T1000 (cell line): Measurements from ENCODE around the gene ZNRF3.

Experiments
- DNase-seq: peaks from one replicate; lab custom pipeline; 2025; ENCODE audit warnings: mixed read lengths; lab: John Stamatoyannopoulos, UW

Gene ZNRF3

GRCh38 chr22:29009148-29009547 lies 125.8 kb downstream of the ZNRF3 start:
- no peak for DNase-seq

DNA sequence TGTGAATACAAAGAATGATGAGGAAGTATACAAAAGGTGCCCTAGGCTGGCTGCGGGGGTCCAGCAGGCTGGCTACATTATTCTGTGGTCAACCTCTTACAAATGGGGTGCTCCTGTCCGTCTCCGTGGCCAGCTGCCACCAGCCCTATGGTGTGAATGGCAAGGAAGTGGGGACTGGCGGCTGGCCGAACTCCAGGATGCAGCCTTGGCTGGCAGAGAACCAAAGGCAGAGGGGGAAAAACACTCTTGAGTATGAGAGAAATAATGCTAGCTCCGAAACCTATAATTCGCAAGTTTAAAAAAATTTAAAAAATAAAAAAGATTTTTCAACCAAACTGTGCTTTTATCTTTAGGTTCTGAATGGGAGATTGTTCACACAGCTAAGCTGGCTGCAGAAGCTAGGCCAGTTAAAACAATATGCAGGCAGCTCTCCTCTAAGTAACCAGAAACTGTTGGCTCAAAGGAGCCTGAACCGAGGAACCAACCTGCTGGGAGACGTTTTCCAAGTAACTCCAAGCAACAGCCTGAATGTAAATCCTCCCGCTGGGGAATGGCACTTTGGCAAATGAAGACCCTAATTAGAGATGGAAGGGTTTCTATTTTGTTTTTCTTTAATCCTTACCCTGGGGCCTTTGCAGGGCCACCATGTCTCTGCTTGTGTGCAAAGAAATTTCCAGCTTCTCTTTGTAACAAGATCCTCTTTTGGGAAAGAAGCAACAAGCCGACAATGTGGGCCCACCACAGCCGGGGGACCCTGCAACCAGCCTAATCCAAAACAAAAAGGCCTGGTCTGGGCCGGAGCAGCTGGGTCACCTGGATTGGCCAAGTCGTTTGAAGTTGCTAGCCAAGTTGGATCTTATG lies 128.1 kb downstream of the ZNRF3 start:
- no peak for DNase-seq

DNA sequence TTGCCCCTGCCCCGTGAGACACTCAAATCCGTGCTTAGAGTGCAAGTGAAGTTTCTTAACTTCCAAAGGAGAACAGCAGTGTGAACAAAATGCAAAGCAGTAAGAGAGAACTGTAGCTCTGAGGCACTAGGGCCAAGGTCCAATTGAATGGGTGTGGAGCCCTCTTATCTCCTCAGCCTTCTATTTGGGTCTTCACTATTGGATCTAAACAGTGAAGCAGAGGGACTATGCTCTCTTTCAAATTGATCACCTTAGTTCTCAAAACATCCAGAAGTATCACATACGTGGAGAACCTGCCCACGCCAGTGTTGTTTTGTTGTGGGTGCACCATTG lies 128.7 kb downstream of the ZNRF3 start:
- no peak for DNase-seq

GRCh38 chr22:29012952-29013351 lies 129.6 kb downstream of the ZNRF3 start:
- no peak for DNase-seq

- no peak for DNase-seq
Observed at GRCh38 chr22:29014293-29014692, 130.9 kb downstream of the ZNRF3 start.

GRCh38 chr22:29014773-29015172 lies 131.4 kb downstream of the ZNRF3 start:
- DNase-seq = no peak

GRCh38 chr22:29016067-29016938 lies 132.9 kb downstream of the ZNRF3 start:
- no peak for DNase-seq

GRCh38 chr22:29018293-29019189 lies 135.2 kb downstream of the ZNRF3 start:
- DNase-seq = no peak

GRCh38 chr22:29022101-29022817 lies 138.9 kb downstream of the ZNRF3 start:
- no peak for DNase-seq

DNA sequence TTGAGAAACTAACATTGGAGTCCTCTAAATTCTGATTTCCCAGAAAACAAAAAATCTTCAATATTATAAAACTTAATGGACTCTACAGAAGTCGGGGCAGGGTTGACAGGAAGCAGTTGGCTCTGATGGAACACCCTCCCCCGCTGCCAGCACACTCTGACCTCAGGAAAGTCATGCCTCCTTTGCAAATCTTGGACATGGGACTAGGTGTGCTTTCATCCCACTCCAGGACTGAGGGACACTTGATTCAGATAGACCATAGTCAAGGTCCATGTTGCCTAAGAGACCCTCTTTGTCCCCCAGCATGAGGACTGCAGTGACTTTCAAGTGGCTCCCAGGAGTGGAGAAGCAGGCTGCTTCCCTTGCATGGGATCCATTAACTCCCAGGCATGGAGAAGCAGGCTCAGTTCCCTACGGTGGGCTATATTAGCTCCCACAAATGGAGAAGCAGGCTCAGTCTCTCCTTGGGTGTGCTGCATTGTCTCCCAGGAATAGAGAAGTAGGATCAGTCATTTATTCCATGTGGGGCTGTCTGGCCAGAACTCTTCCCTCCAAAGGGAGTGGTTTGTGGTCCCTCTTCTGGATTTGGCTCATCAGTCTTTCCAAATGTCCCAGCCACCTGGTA lies 139.9 kb downstream of the ZNRF3 start:
- no peak for DNase-seq

GRCh38 chr22:29026579-29026978 lies 143.2 kb downstream of the ZNRF3 start:
- no peak for DNase-seq

DNA sequence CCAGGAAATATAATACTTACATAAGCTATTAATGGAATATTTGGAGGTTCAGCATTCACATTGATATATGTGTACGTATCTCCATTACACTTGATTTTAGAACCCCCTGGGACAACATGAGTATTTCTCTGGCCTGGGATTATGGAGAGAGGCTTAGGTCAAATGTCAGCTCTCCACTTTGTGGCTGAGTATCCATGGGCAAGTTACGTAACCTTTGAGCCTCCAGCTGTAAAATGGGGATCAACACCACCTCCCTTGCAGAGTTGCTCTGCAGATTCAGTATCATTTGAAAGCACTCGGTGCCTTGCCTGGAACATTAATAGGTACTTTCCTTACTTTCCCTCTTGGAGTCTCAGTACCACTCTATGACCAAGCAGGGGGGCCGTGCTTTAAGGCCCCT lies 145.1 kb downstream of the ZNRF3 start:
- no peak for DNase-seq

DNA sequence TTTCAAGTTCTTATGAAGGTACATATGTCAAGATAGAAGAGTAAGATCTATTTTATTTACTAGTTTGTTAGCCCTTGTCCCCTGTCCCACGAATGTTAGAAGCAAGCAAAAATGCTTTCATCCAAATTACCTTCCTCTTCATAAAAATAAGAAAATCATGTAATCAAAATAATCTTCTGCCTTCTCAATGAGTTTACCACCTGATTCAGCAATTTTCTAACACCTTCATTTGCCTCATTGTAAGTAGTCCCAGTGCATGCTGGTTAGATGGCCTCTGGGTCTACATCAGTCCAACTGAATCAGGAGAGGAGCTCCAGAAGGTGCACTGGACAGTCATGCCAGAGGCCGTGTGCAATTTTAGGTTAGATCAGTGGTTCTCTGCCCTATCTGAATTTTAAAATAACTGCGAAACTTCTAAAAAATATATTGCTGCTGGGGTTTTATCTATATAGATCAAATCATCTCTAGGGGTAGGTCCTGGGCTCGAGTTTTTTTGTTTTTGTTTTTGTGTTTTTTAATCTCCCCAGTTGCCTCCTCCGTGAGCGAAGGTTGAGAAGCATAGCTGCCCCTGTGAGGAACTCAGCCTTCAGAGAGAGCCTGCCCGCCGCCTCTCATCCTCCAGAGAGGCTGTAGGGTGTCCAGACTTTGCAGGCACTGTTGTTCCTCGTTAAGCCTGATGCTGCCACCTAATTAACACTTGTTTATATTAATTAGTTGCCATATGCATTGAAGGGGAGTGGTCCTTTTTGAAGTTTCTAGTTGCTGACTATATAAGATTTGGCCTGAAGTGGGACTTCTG lies 146.0 kb downstream of the ZNRF3 start:
- no peak for DNase-seq

DNA sequence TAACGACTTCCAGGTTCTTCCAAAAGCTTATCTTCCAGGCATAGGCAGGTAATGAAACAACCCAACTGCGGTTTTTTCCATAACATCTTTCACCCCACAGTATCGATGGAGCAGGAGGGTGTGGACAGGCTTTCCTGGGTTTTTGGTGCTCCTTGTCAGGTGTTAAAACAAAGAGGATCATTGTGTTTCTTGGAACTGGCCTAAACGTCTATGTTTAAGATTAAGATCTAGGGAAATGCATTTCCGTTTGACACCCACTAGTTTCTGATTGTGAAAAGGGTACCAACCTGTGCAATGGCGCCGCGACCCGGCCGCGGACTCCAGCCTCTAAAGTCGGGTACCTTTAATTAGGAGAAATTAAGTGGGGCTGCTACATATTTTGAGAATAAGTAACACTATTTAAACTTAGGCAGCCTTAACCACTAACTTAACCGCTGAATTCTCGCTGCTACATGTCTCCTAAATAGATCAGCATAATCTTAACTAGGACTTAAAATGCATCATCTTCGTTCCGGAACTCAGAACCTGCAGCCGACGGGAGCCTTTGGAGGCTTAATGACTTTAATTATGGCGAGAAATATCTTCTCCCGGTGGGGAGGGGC lies 146.7 kb downstream of the ZNRF3 start:
- no peak for DNase-seq

DNA sequence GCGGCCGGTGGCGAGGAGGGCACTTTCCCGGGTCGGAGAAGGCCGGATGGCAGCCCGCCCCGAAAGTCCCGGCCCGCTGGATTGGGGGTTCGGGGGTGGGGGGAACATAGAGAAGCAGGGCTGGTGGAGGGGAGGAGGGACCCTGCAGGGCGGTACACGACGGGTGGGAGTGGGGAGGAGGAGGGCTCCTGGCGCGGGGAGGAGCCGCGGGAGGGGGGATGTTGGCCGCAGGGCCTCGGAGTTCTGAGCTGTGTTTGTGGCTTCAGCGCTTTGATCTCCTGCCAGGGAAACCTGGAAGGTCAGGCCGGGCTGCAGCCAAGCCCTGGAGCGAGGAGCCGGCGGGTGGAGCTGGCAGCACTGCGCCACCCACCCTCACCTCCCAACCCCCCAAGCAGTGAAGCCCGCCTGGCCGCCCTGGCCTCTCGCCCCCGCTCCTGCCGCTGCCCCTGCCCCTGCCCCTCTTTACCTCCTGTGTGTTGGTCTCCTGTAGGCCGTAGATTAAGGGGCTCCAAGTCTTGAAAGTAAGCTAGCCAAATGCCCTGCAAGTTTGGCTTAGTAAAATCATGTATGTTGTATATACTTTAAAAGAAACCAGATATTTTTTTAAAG lies 147.3 kb downstream of the ZNRF3 start:
- DNase-seq = no peak

GRCh38 chr22:29031227-29032011 lies 148.0 kb downstream of the ZNRF3 start:
- DNase-seq = peak; percentile 65

- DNase-seq = no peak
Observed at GRCh38 chr22:29032014-29032475, 148.7 kb downstream of the ZNRF3 start.

- DNase-seq = no peak
Observed at GRCh38 chr22:29032584-29032983, 149.2 kb downstream of the ZNRF3 start.
